Mesendoderm (in vitro differentiated cells): ENCODE measurements around the gene RNASE8.

Experiments used
- DNase-seq: peaks from one replicate; pipeline ENCODE4 v3.0.0; 2013
- H2AK5ac ChIP-seq: 2 replicates; pipeline ENCODE4 v1.6.1; 2013; ENCODE audit warnings: low read length, inconsistent platforms
- H2BK120ac ChIP-seq: 2 replicates; pipeline ENCODE4 v1.6.1; 2013; ENCODE audit warnings: low read depth, mild to moderate bottlenecking, low read length, moderate library complexity, mixed read lengths
- H2BK15ac ChIP-seq: replicated peaks from 2 replicates; pipeline ENCODE4 v1.6.1; 2013; ENCODE audit warnings: low read depth, mild to moderate bottlenecking, moderate library complexity
- H2BK5ac ChIP-seq: 2 replicates; pipeline ENCODE4 v1.6.1; 2013; ENCODE audit warnings: low read length, inconsistent platforms
- H3K18ac ChIP-seq: 2 replicates; pipeline ENCODE4 v1.6.1; 2013; ENCODE audit warnings: mild to moderate bottlenecking, low read length, mixed read lengths
- H3K23ac ChIP-seq: one replicate; pipeline ENCODE4 v1.6.1; 2013; ENCODE audit warnings: low read length
- H3K27ac ChIP-seq: 2 replicates; pipeline ENCODE4 v1.5.1; 2013; ENCODE audit warnings: low read depth, mild to moderate bottlenecking, inconsistent platforms, low read length, moderate library complexity
- H3K27me3 ChIP-seq: 2 replicates; pipeline ENCODE4 v1.6.1; 2013; ENCODE audit warnings: low read length, control low read depth, mild to moderate bottlenecking, inconsistent platforms; ENCODE audit not compliant: insufficient read depth, poor library complexity
- H3K36me3 ChIP-seq: 2 replicates; pipeline ENCODE4 v1.6.1; 2013; ENCODE audit warnings: low read length, inconsistent platforms; ENCODE audit not compliant: control insufficient read depth, insufficient read depth
- H3K4ac ChIP-seq: one replicate; pipeline ENCODE4 v1.6.1; 2013; ENCODE audit warnings: low read depth, mild to moderate bottlenecking, low read length, moderate library complexity
- H3K4me1 ChIP-seq: 2 replicates; pipeline ENCODE4 v1.6.1; 2013; ENCODE audit warnings: low read depth, low read length, inconsistent platforms; ENCODE audit not compliant: control insufficient read depth
- H3K4me2 ChIP-seq: 2 replicates; pipeline ENCODE4 v1.6.1; 2013; ENCODE audit warnings: low read length
- H3K4me3 ChIP-seq: 2 replicates; pipeline ENCODE4 v1.5.1; 2013; ENCODE audit warnings: mild to moderate bottlenecking, low read length
- H3K56ac ChIP-seq: one replicate; pipeline ENCODE4 v1.6.1; 2013; ENCODE audit warnings: low read length
- H3K79me1 ChIP-seq: 2 replicates; pipeline ENCODE4 v1.6.1; 2013; ENCODE audit warnings: low read length, inconsistent platforms
- H3K79me2 ChIP-seq: 2 replicates; pipeline ENCODE4 v1.6.1; 2013; ENCODE audit warnings: mild to moderate bottlenecking, low read length; ENCODE audit not compliant: control insufficient read depth, insufficient read depth
- H3K9ac ChIP-seq: 2 replicates; pipeline ENCODE4 v1.6.1; 2013; ENCODE audit warnings: low read length, inconsistent platforms
- H4K5ac ChIP-seq: one replicate; pipeline ENCODE4 v1.6.1; 2013; ENCODE audit warnings: low read length
- H4K8ac ChIP-seq: one replicate; pipeline ENCODE4 v1.6.1; 2013; ENCODE audit warnings: low read depth, mild to moderate bottlenecking, control low read depth, low read length, moderate library complexity
- WGBS: extraction: QIAGEN DNeasy Blood & Tissue Kit; methylation state at CpG from one replicate; pipeline ENCODE4 v1.1.7; 2013; ENCODE audit warnings: low lambda C conversion rate, missing lambda C conversion rate; ENCODE audit not compliant: insufficient coverage; ENCODE audit errors: extremely low coverage; 5-methylcytosine and 5-hydroxymethylcytosine counted together

Gene RNASE8

GRCh38 chr14:21106498-21107282, 49.1 kb downstream of the RNASE8 start:
- peak overlapping the region; percentile 75 for H3K56ac ChIP-seq
- H2AK5ac ChIP-seq = no peak overlapping the region
- H2BK5ac ChIP-seq = peak overlapping the region; percentile 15
- no CpG with 5 or more reads among the region's 11 CpGs for WGBS
- no peak overlapping the region for H3K18ac ChIP-seq
- peak overlapping the region; percentile 41 for H3K9ac ChIP-seq
- H3K4me1 ChIP-seq = peaks cover 10% of the 10 kb centered on the region
- H3K27ac ChIP-seq = no peak overlapping the region
- H3K79me1 ChIP-seq = no peaks in the 10 kb centered on the region
- H2BK15ac ChIP-seq = no peak overlapping the region
- no peak overlapping the region for H3K4me2 ChIP-seq
- no peak overlapping the region for H3K23ac ChIP-seq
- H4K5ac ChIP-seq = no peak overlapping the region
- H3K27me3 ChIP-seq = no peaks in the 10 kb centered on the region
- H4K8ac ChIP-seq = no peak overlapping the region
- peak; percentile 89 for DNase-seq
- no peaks in the 10 kb centered on the region for H3K79me2 ChIP-seq
- H3K4me3 ChIP-seq = no peak overlapping the region
- no peak overlapping the region for H3K4ac ChIP-seq
- H2BK120ac ChIP-seq = no peak overlapping the region
- H3K36me3 ChIP-seq = no peaks in the 10 kb centered on the region

- no peaks in the 10 kb centered on the region for H3K36me3 ChIP-seq
- H3K4me1 ChIP-seq = peaks cover 10% of the 10 kb centered on the region
- H3K27me3 ChIP-seq = no peaks in the 10 kb centered on the region
- H3K27ac ChIP-seq = no peak overlapping the region
- H2BK5ac ChIP-seq = no peak overlapping the region
- no peak overlapping the region for H3K4ac ChIP-seq
- no peak overlapping the region for H4K8ac ChIP-seq
- H2BK120ac ChIP-seq = no peak overlapping the region
- DNase-seq = no peak
- H3K79me1 ChIP-seq = no peaks in the 10 kb centered on the region
- peak overlapping the region; percentile 66 for H3K56ac ChIP-seq
- H3K4me2 ChIP-seq = no peak overlapping the region
- no peak overlapping the region for H3K23ac ChIP-seq
- H3K79me2 ChIP-seq = no peaks in the 10 kb centered on the region
- no CpG with 5 or more reads among the region's 5 CpGs for WGBS
- H3K9ac ChIP-seq = peak overlapping the region; percentile 22
- no peak overlapping the region for H2BK15ac ChIP-seq
- H2AK5ac ChIP-seq = no peak overlapping the region
- no peak overlapping the region for H3K4me3 ChIP-seq
- no peak overlapping the region for H4K5ac ChIP-seq
- H3K18ac ChIP-seq = no peak overlapping the region
Observed at GRCh38 chr14:21107283-21107800, 49.7 kb downstream of the RNASE8 start.
